Measurements from ENCODE around the gene LMAN1.

LMAN1 gene

GRCh38 chr18:59360381-59360780 lies 1.3 kb upstream of the LMAN1 start:
- DNase-seq (ENCODE audit: low read depth in 2 of 2), result no peak

GRCh38 chr18:59359576-59359952 lies 499 bp upstream of the LMAN1 start:
- DNase-seq (ENCODE audit: low read depth in 2 of 2), result no peak

GRCh38 chr18:59358414-59358711 lies 702 bp downstream of the LMAN1 start:
- DNase-seq (ENCODE audit: low read depth in 2 of 2), result peak in 1 of 2 experiments; percentile 50

- no peak for DNase-seq (ENCODE audit: low read depth in 2 of 2)
Measured at GRCh38 chr18:59357928-59358327, 1.1 kb downstream of the LMAN1 start.

- no peak for DNase-seq (ENCODE audit: low read depth in 2 of 2)
Measured at GRCh38 chr18:59354731-59355130, 4.3 kb downstream of the LMAN1 start.

- no peak for DNase-seq (ENCODE audit: low read depth in 2 of 2)
Measured at GRCh38 chr18:59353079-59353680, 5.9 kb downstream of the LMAN1 start.

GRCh38 chr18:59352250-59352855 lies 6.7 kb downstream of the LMAN1 start:
- no peak for DNase-seq (ENCODE audit: low read depth in 2 of 2)

GRCh38 chr18:59345556-59345955 lies 13.5 kb downstream of the LMAN1 start:
- no peak for DNase-seq (ENCODE audit: low read depth in 2 of 2)

GRCh38 chr18:59344996-59345395 lies 14.1 kb downstream of the LMAN1 start:
- no peak for DNase-seq (ENCODE audit: low read depth in 2 of 2)

GRCh38 chr18:59343926-59344325 lies 15.1 kb downstream of the LMAN1 start:
- DNase-seq (ENCODE audit: low read depth in 2 of 2), result no peak

GRCh38 chr18:59340817-59341216 lies 18.2 kb downstream of the LMAN1 start:
- no peak for DNase-seq (ENCODE audit: low read depth in 2 of 2)

- DNase-seq (ENCODE audit: low read depth in 2 of 2), result no peak
Measured at GRCh38 chr18:59340312-59340711, 18.8 kb downstream of the LMAN1 start.

- no peak for DNase-seq (ENCODE audit: low read depth in 2 of 2)
Measured at GRCh38 chr18:59332986-59333385, 26.1 kb downstream of the LMAN1 start.

GRCh38 chr18:59328683-59329082 lies 30.4 kb downstream of the LMAN1 start:
- no peak for DNase-seq (ENCODE audit: low read depth in 2 of 2)

- DNase-seq (ENCODE audit: low read depth in 2 of 2), result no peak
Measured at GRCh38 chr18:59325965-59326364, 33.1 kb downstream of the LMAN1 start.

GRCh38 chr18:59324623-59324971 lies 34.5 kb downstream of the LMAN1 start:
- no peak for DNase-seq (ENCODE audit: low read depth in 2 of 2)

GRCh38 chr18:59323931-59324622 lies 35.0 kb downstream of the LMAN1 start:
- no peak for DNase-seq (ENCODE audit: low read depth in 2 of 2)

- no peak for DNase-seq (ENCODE audit: low read depth in 2 of 2)
Measured at GRCh38 chr18:59318460-59319050, 40.5 kb downstream of the LMAN1 start, which contains the start of gene CPLX4. TSS of gene CPLX4 (minus strand) at chr18:59318649. CDS start at chr18:59318462, 187 bp downstream.

- peak; percentile 3 to 7 for DNase-seq (ENCODE audit: low read depth in 2 of 2)
Measured at GRCh38 chr18:59311631-59312030, 47.4 kb downstream of the LMAN1 start.

GRCh38 chr18:59308938-59309260 lies 50.2 kb downstream of the LMAN1 start:
- DNase-seq (ENCODE audit: low read depth in 2 of 2), result no peak

- peak; percentile 7 to 18 for DNase-seq (ENCODE audit: low read depth in 2 of 2)
Measured at GRCh38 chr18:59308248-59308937, 50.7 kb downstream of the LMAN1 start.

GRCh38 chr18:59306640-59307039 lies 52.4 kb downstream of the LMAN1 start:
- no peak for DNase-seq (ENCODE audit: low read depth in 2 of 2)

GRCh38 chr18:59305295-59305694 lies 53.8 kb downstream of the LMAN1 start:
- no peak for DNase-seq (ENCODE audit: low read depth in 2 of 2)
